ENCODE data around the gene POC5.

GRCh38 chr5:75677607-75678006 is 39.6 kb downstream of the POC5 start:
- TF ChIP-seq YY1 (IDR thresholded peaks at IDR 0.05; ENCODE audit: insufficient read depth, insufficient read length) (no peak), ZNF274 (IDR thresholded peaks at IDR 0.05; ENCODE audit: low read depth, low read length) (no peak), SUZ12 (IDR thresholded peaks at IDR 0.05; ENCODE audit: extremely low read depth, insufficient read depth, insufficient read length) (no peak)
